ENCODE measurements around the gene SSH2. TPM values are rescaled to one million over a fixed set of nuclear protein-coding genes. Genes with fewer than 3 reads are reported as not detected.

SSH2 gene
- total and polyA plus RNA-seq, 2 experiments from 2014 or later = 32.4 to 43.2 TPM

GRCh38 chr17:29619251-29619650, 310.8 kb downstream of the SSH2 start:
- peak; percentile 45 for TF ChIP-seq CTCF (IDR thresholded peaks at IDR 0.05; ENCODE audit: low read depth, low read length)
- peak; percentile 57 to 92 for DNase-seq (ENCODE audit: low read depth in 1 of 2, low spot score in 1 of 2)
- no peak overlapping the region for H3K4me3 ChIP-seq
- no peaks in the 10 kb centered on the region for H3K9me3 ChIP-seq (ENCODE audit: low read depth)
- no peaks in the 10 kb centered on the region for H3K36me3 ChIP-seq
- peak overlapping the region; percentile 76 for H3K27ac ChIP-seq
- H3K27me3 ChIP-seq = peaks cover 13% of the 10 kb centered on the region
- peaks cover 52% of the 10 kb centered on the region for H3K4me1 ChIP-seq (ENCODE audit: low read depth)

- Histone ChIP-seq H3K27me3 (peaks cover 13% of the 10 kb centered on the region), H3K9me3 (ENCODE audit: low read depth) (no peaks in the 10 kb centered on the region), H3K4me3 (no peak overlapping the region), H3K27ac (peak overlapping the region; percentile 72), H3K36me3 (no peaks in the 10 kb centered on the region), H3K4me1 (ENCODE audit: low read depth) (peaks cover 51% of the 10 kb centered on the region)
- TF ChIP-seq CTCF (IDR thresholded peaks at IDR 0.05; ENCODE audit: low read depth, low read length) = no peak
- DNase-seq (ENCODE audit: low read depth in 1 of 2, low spot score in 1 of 2) = no peak
These were observed 311.6 kb downstream of the SSH2 start for GRCh38 chr17:29618272-29619065.

- Histone ChIP-seq H3K27me3 (peaks cover 13% of the 10 kb centered on the region), H3K27ac (peak overlapping the region; percentile 13), H3K36me3 (no peaks in the 10 kb centered on the region), H3K9me3 (ENCODE audit: low read depth) (no peaks in the 10 kb centered on the region), H3K4me3 (no peak overlapping the region), H3K4me1 (ENCODE audit: low read depth) (peaks cover 46% of the 10 kb centered on the region)
- DNase-seq (ENCODE audit: low read depth in 1 of 2, low spot score in 1 of 2) = peak; percentile 65 to 78
- peak; percentile 71 for TF ChIP-seq CTCF (IDR thresholded peaks at IDR 0.05; ENCODE audit: low read depth, low read length)
These were observed 312.4 kb downstream of the SSH2 start for GRCh38 chr17:29617481-29618271.

GRCh38 chr17:29617125-29617480, 312.9 kb downstream of the SSH2 start:
- Histone ChIP-seq H3K36me3 (no peaks in the 10 kb centered on the region), H3K9me3 (ENCODE audit: low read depth) (no peaks in the 10 kb centered on the region), H3K4me1 (ENCODE audit: low read depth) (peaks cover 45% of the 10 kb centered on the region), H3K27ac (no peak overlapping the region), H3K27me3 (peaks cover 13% of the 10 kb centered on the region), H3K4me3 (no peak overlapping the region)
- DNase-seq (ENCODE audit: low read depth in 1 of 2, low spot score in 1 of 2) = peak; percentile 71 to 83
- TF ChIP-seq CTCF (IDR thresholded peaks at IDR 0.05; ENCODE audit: low read depth, low read length) = peak; percentile 73

GRCh38 chr17:29616300-29617048, 313.6 kb downstream of the SSH2 start:
- H3K36me3 ChIP-seq = no peaks in the 10 kb centered on the region
- peaks cover 13% of the 10 kb centered on the region for H3K27me3 ChIP-seq
- no peak overlapping the region for H3K4me3 ChIP-seq
- no peak for DNase-seq (ENCODE audit: low read depth in 1 of 2, low spot score in 1 of 2)
- H3K27ac ChIP-seq = no peak overlapping the region
- TF ChIP-seq CTCF (IDR thresholded peaks at IDR 0.05; ENCODE audit: low read depth, low read length) = no peak
- H3K4me1 ChIP-seq (ENCODE audit: low read depth) = peaks cover 39% of the 10 kb centered on the region
- no peaks in the 10 kb centered on the region for H3K9me3 ChIP-seq (ENCODE audit: low read depth)
